ENCODE measurements around the gene GAREM1.

GRCh38 chr18:32351032-32351431 lies 119.7 kb downstream of the GAREM1 start:
- TF ChIP-seq BCOR (IDR thresholded peaks at IDR 0.05) (no peak), ARHGAP35 (IDR thresholded peaks at IDR 0.05; ENCODE audit: partially characterized antibody) (no peak), ZNF318 (IDR thresholded peaks at IDR 0.05; ENCODE audit: borderline replicate concordance in 1 of 2, low read depth in 1 of 2) (no peak), CEBPZ (IDR thresholded peaks at IDR 0.05; ENCODE audit: borderline replicate concordance, low read depth, low read length) (no peak), POLR2G (IDR thresholded peaks at IDR 0.05; ENCODE audit: low read depth, low read length) (no peak), POLR2AphosphoS5 (IDR thresholded peaks at IDR 0.05; ENCODE audit: control insufficient read depth, insufficient read depth, low read depth, low read length) (no peak)
